Stimulated activated CD4-positive, alpha-beta T cell treated with anti-CD3 and anti-CD28 coated beads, Interleukin-12 subunit alpha, Interleukin-12 subunit beta, amount 100 ng/mL, for 24 hours (primary cell): ENCODE results near the gene FMO3.

ENCODE experiments used
- DNase-seq, 2 experiments: peaks; one replicate each; pipeline ENCODE4 v3.0.0-alpha.2; 2020; ENCODE audit warnings: low read depth in 2 of 2

Gene FMO3

GRCh38 chr1:171116676-171117075 is 26.0 kb downstream of the FMO3 start:
- no peak for DNase-seq

GRCh38 chr1:171117085-171117484 is 26.4 kb downstream of the FMO3 start:
- DNase-seq = no peak

- DNase-seq = no peak
Measured at GRCh38 chr1:171119648-171120047, 28.9 kb downstream of the FMO3 start.

GRCh38 chr1:171122299-171122698 is 31.6 kb downstream of the FMO3 start:
- no peak for DNase-seq

- DNase-seq = no peak
Measured at GRCh38 chr1:171122893-171123292, 32.2 kb downstream of the FMO3 start.

GRCh38 chr1:171126504-171126903 is 35.8 kb downstream of the FMO3 start:
- DNase-seq = no peak

GRCh38 chr1:171127099-171127498 is 36.4 kb downstream of the FMO3 start:
- no peak for DNase-seq

- no peak for DNase-seq
Measured at GRCh38 chr1:171127501-171127900, 36.8 kb downstream of the FMO3 start.

GRCh38 chr1:171128463-171128862 is 37.8 kb downstream of the FMO3 start:
- DNase-seq = no peak

GRCh38 chr1:171134204-171134923 is 43.7 kb downstream of the FMO3 start:
- no peak for DNase-seq

- DNase-seq = no peak
Measured at GRCh38 chr1:171137580-171137979, 46.9 kb downstream of the FMO3 start.

GRCh38 chr1:171138980-171139379 is 48.3 kb downstream of the FMO3 start:
- no peak for DNase-seq

- DNase-seq = no peak
Measured at GRCh38 chr1:171139890-171140289, 49.2 kb downstream of the FMO3 start.

- no peak for DNase-seq
Measured at GRCh38 chr1:171140401-171140800, 49.7 kb downstream of the FMO3 start.

- no peak for DNase-seq
Measured at GRCh38 chr1:171140956-171141687, 50.4 kb downstream of the FMO3 start.

GRCh38 chr1:171141688-171142415 is 51.1 kb downstream of the FMO3 start:
- DNase-seq = no peak

GRCh38 chr1:171142416-171143385 is 52.0 kb downstream of the FMO3 start:
- no peak for DNase-seq

GRCh38 chr1:171150156-171150555 is 59.5 kb downstream of the FMO3 start:
- no peak for DNase-seq

GRCh38 chr1:171152549-171152948 is 61.8 kb downstream of the FMO3 start:
- DNase-seq = no peak

GRCh38 chr1:171155484-171155883 is 64.8 kb downstream of the FMO3 start:
- no peak for DNase-seq

GRCh38 chr1:171158096-171158495 is 67.4 kb downstream of the FMO3 start:
- no peak for DNase-seq

- DNase-seq = no peak
Measured at GRCh38 chr1:171158551-171158950, 67.8 kb downstream of the FMO3 start.
